SU-DHL-6 (cell line): Measurements from ENCODE around the gene HPCAL4.

Source experiments
- H2AFZ ChIP-seq: fragments of 200-600 bp; sonication (generic); 2 replicates; pipeline ENCODE4 v1.6.1; 2014; ENCODE audit warnings: low read depth, mild to moderate bottlenecking, moderate library complexity, mixed read lengths, antibody characterized with exemption, low read length; ENCODE audit not compliant: severe bottlenecking
- H3F3A ChIP-seq: fragments of 200-600 bp; shearing (Covaris generic); 2 replicates; pipeline ENCODE4 v1.6.0; 2016; ENCODE audit warnings: antibody characterized with exemption, mild to moderate bottlenecking; ENCODE audit not compliant: insufficient read depth
- H3K27ac ChIP-seq: fragments of 200-600 bp; sonication (generic); 2 replicates; pipeline ENCODE4 v1.5.1; 2016; ENCODE audit warnings: low read depth, mild to moderate bottlenecking, low read length, moderate library complexity, mixed read lengths
- H3K27me3 ChIP-seq: fragments of 200-600 bp; sonication (generic), shearing (Covaris generic); 2 replicates; pipeline ENCODE4 v1.6.0; 2014; ENCODE audit warnings: mild to moderate bottlenecking, low read length
- H3K36me3 ChIP-seq: fragments of 200-600 bp; sonication (generic); 2 replicates; pipeline ENCODE4 v1.6.1; 2014; ENCODE audit warnings: mild to moderate bottlenecking, low read length, mixed read lengths
- H3K4me2 ChIP-seq: fragments of 300-600, 200-600 bp; shearing (Covaris generic), sonication (generic); 2 replicates; pipeline ENCODE4 v1.6.0; 2014; ENCODE audit warnings: low read length, low read depth, mild to moderate bottlenecking; ENCODE audit not compliant: poor library complexity, severe bottlenecking
- H3K4me3 ChIP-seq: fragments of 200-600 bp; sonication (generic); 2 replicates; pipeline ENCODE4 v1.5.1; 2014; ENCODE audit warnings: antibody characterized with exemption, low read length, mild to moderate bottlenecking, mixed read lengths; ENCODE audit not compliant: insufficient read depth, poor library complexity, severe bottlenecking
- H3K79me2 ChIP-seq: fragments of 200-600 bp; sonication (generic); 2 replicates; pipeline ENCODE4 v1.6.1; 2014; ENCODE audit warnings: mild to moderate bottlenecking, low read length, moderate library complexity; ENCODE audit not compliant: insufficient read depth
- H3K9ac ChIP-seq: fragments of 200-600 bp; sonication (generic); 2 replicates; pipeline ENCODE4 v1.7.0; 2014; ENCODE audit warnings: mild to moderate bottlenecking, low read length
- H3K9me2 ChIP-seq: fragments of 200-600 bp; sonication (generic); replicated peaks from 2 replicates; pipeline ENCODE4 v1.6.1; 2014; ENCODE audit warnings: low read length; ENCODE audit not compliant: insufficient read depth
- H3K9me3 ChIP-seq: fragments of 200-600 bp; sonication (generic); 2 replicates; pipeline ENCODE4 v1.6.1; 2014; ENCODE audit warnings: low read length, mixed read lengths; ENCODE audit not compliant: insufficient read depth
- H4K20me1 ChIP-seq: fragments of 200-600 bp; sonication (generic); 2 replicates; pipeline ENCODE4 v1.6.1; 2014; ENCODE audit warnings: low read depth, mild to moderate bottlenecking, antibody characterized with exemption, low read length, moderate library complexity, mixed read lengths
- EZH2phosphoT487 ChIP-seq: fragments of 200-600 bp; sonication (generic), shearing (Covaris generic); conservative IDR thresholded peaks from 2 replicates; pipeline ENCODE4 v1.6.1; 2018; ENCODE audit warnings: mild to moderate bottlenecking, antibody characterized with exemption, low read length, moderate library complexity, mixed read lengths
- TF ChIP-seq, protein P1 (sequence below): fragments of 200-600 bp; sonication (generic); IDR thresholded peaks from one replicate; pipeline ENCODE4 v1.5.1; 2017; ENCODE audit warnings: antibody characterized with exemption, mild to moderate bottlenecking, low read length, moderate library complexity; ENCODE audit not compliant: insufficient read depth, poor library complexity, severe bottlenecking

HPCAL4 gene

DNA sequence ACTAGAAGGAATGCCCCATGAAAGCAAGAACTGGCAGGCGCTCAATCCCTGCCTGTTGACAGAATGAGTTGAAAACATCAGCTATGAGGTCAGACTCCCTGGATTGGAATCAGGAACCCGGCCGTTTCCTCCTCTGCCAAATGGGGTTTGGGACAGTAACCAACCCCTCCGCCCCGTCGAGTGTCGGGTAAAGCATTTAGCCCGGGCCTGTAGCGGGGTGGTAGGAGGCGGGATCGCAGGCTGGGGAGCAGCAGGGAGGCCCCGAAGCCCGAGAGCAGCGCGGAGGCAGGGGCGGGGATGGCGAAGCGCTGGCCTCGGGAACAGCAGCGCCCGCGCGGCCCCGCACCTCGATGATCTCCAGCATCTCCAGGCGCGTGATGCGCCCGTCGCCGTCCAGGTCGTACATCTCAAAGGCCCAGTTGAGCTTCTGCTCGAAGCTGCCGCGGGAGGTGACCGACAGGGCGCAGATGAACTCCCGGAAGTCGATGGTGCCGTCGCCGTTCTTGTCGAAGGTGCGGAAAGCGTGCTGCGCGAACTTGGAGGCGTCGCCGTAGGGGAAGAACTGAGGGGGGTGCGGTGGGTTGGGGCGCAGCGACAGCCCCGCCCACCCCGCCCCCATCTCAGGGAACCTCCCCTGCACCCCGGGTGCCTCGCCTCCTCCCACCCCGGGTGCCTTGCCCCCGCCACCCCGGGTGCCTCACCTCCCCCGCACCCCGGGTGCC is 7.5 kb downstream of the HPCAL4 start:
- Histone ChIP-seq H3K4me2 (no peak overlapping the region), H3K9ac (no peak overlapping the region), H3K79me2 (no peaks in the 10 kb centered on the region), H3K27me3 (no peaks in the 10 kb centered on the region), H3K36me3 (no peaks in the 10 kb centered on the region), H3K27ac (no peak overlapping the region), H3K4me3 (no peak overlapping the region), H2AFZ (no peak overlapping the region), H4K20me1 (no peaks in the 10 kb centered on the region), H3K9me2 (no peaks in the 10 kb centered on the region), H3K9me3 (no peaks in the 10 kb centered on the region), H3F3A (no peaks in the 10 kb centered on the region)
- TF ChIP-seq, protein P1, sequence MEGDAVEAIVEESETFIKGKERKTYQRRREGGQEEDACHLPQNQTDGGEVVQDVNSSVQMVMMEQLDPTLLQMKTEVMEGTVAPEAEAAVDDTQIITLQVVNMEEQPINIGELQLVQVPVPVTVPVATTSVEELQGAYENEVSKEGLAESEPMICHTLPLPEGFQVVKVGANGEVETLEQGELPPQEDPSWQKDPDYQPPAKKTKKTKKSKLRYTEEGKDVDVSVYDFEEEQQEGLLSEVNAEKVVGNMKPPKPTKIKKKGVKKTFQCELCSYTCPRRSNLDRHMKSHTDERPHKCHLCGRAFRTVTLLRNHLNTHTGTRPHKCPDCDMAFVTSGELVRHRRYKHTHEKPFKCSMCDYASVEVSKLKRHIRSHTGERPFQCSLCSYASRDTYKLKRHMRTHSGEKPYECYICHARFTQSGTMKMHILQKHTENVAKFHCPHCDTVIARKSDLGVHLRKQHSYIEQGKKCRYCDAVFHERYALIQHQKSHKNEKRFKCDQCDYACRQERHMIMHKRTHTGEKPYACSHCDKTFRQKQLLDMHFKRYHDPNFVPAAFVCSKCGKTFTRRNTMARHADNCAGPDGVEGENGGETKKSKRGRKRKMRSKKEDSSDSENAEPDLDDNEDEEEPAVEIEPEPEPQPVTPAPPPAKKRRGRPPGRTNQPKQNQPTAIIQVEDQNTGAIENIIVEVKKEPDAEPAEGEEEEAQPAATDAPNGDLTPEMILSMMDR = no peak
- no peak for TF ChIP-seq EZH2phosphoT487

DNA sequence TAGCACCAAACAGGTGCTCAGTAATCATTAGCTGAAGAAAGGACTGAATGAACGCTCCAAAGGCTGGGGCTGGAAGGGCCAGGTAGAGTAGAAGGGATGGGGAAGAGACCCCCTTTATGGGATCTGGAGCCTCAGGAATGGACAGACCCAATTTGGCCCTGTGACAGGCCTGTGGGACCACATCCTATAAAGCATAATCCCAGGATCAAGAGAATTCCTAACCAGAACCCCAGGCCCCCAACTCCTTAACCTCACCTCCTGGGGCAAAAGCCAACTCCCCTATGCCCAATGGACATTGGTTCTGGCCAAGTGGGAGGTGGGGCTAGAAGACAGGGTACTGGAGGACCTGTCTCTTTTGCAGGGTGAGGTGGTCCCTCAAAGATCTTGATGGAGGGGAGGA is 9.2 kb downstream of the HPCAL4 start:
- Histone ChIP-seq H3F3A (no peaks in the 10 kb centered on the region), H3K9ac (no peak overlapping the region), H3K36me3 (no peaks in the 10 kb centered on the region), H3K27me3 (no peaks in the 10 kb centered on the region), H3K79me2 (no peaks in the 10 kb centered on the region), H4K20me1 (no peaks in the 10 kb centered on the region), H3K4me2 (no peak overlapping the region), H3K9me3 (no peaks in the 10 kb centered on the region), H2AFZ (no peak overlapping the region), H3K4me3 (no peak overlapping the region), H3K27ac (no peak overlapping the region), H3K9me2 (no peaks in the 10 kb centered on the region)
- TF ChIP-seq, protein P1 = no peak
- TF ChIP-seq EZH2phosphoT487 = no peak

DNA sequence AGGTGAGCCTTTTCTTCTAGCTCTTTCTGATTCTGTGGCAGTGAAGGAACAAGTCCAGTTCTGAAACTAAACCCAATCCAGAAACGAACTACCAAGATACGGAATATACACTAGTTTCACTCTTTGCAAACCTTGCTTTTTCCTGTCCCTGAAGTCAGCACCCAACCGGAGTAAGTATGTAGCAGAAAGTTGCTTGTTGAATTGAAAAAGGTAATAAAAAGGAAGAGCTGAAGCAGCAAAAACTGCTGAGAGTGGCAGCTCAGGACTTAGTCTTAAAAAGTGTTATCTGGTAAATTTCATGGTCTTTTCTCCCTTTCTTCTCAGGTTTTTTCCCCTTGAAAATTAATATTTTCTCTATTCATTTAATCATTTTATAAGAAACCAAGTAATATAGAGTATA is 9.9 kb downstream of the HPCAL4 start:
- Histone ChIP-seq H3F3A (no peaks in the 10 kb centered on the region), H3K9me2 (no peaks in the 10 kb centered on the region), H3K4me3 (no peak overlapping the region), H3K36me3 (no peaks in the 10 kb centered on the region), H3K27me3 (no peaks in the 10 kb centered on the region), H3K27ac (no peak overlapping the region), H4K20me1 (no peaks in the 10 kb centered on the region), H2AFZ (no peak overlapping the region), H3K9me3 (no peaks in the 10 kb centered on the region), H3K4me2 (no peak overlapping the region), H3K9ac (no peak overlapping the region), H3K79me2 (no peaks in the 10 kb centered on the region)
- no peak for TF ChIP-seq EZH2phosphoT487
- TF ChIP-seq, protein P1 = no peak
